IMR-90 (cell line): ENCODE measurements around the gene S100A8. TPM values are rescaled to one million over a fixed set of nuclear protein-coding genes. Genes with fewer than 3 reads are reported as not detected.

ENCODE experiments used
- ATAC-seq: fragments of 200-7000 bp; cut with Tn5 transposase; 2 replicates; pipeline ENCODE4 v1.9.1; 2020; ENCODE audit warnings: low read depth, mild to moderate bottlenecking, moderate library complexity
- BruUV-seq: library from RNA; stranded (reverse); fragments of 400-500 nt; replicated peaks from 2 replicates; lab custom pipeline; 2021; lab: Mats Ljungman, UMichigan
- CTCF ChIA-PET: fragments of 300-600 bp; formaldehyde crosslinking; extraction: SDS; loops from one replicate; lab custom pipeline; 2021; ENCODE audit warnings: antibody characterized with exemption; lab: Yijun Ruan, JAX
- POLR2A ChIA-PET: fragments of 300-600 bp; sonication (Branson Sonifier 250); formaldehyde crosslinking; loops from one replicate; lab custom pipeline; 2022; ENCODE audit warnings: antibody characterized with exemption; ENCODE audit not compliant: unreplicated experiment; lab: Charles Lee
- DNase-seq: peaks from one replicate; pipeline ENCODE4 v3.0.0; 2013
- H2AFZ ChIP-seq: replicated peaks from 2 replicates; pipeline ENCODE3; 2013; ENCODE audit warnings: low read length, mild to moderate bottlenecking; ENCODE audit not compliant: poor library complexity
- H2AK5ac ChIP-seq: 2 replicates; pipeline ENCODE4 v1.6.1; 2013; ENCODE audit warnings: low read depth, low read length, inconsistent platforms
- H2AK9ac ChIP-seq: replicated peaks from 2 replicates; pipeline ENCODE3; 2013; ENCODE audit warnings: mild to moderate bottlenecking, low read depth, low read length, moderate library complexity; ENCODE audit not compliant: poor library complexity
- H2BK120ac ChIP-seq: 2 replicates; pipeline ENCODE4 v1.6.1; 2013; ENCODE audit warnings: low read depth, low read length, inconsistent platforms
- H2BK15ac ChIP-seq: 3 replicates; pipeline ENCODE4 v1.6.1; 2013; ENCODE audit warnings: low read depth, low read length, inconsistent platforms
- H2BK20ac ChIP-seq: 2 replicates; pipeline ENCODE4 v1.6.1; 2013; ENCODE audit warnings: low read depth, mild to moderate bottlenecking, inconsistent platforms, low read length, moderate library complexity
- H2BK5ac ChIP-seq: 2 replicates; pipeline ENCODE4 v1.6.1; 2013; ENCODE audit warnings: mild to moderate bottlenecking, low read depth, low read length, inconsistent platforms; ENCODE audit not compliant: poor library complexity, severe bottlenecking
- H3K14ac ChIP-seq: replicated peaks from 2 replicates; pipeline ENCODE4 v1.6.1; 2013; ENCODE audit warnings: low read depth, low read length, inconsistent platforms
- H3K18ac ChIP-seq: 2 replicates; pipeline ENCODE4 v1.6.1; 2013; ENCODE audit warnings: low read depth, low read length, control low read depth
- H3K23ac ChIP-seq: 2 replicates; pipeline ENCODE4 v1.6.1; 2013; ENCODE audit warnings: low read depth, low read length, inconsistent platforms
- H3K27ac ChIP-seq: 2 replicates; pipeline ENCODE4 v1.5.1; 2013; ENCODE audit warnings: mild to moderate bottlenecking, control low read depth, low read length; ENCODE audit not compliant: insufficient read depth
- H3K27me3 ChIP-seq: 2 replicates; pipeline ENCODE4 v1.6.1; 2013; ENCODE audit warnings: low read length; ENCODE audit not compliant: control insufficient read depth, insufficient read depth
- H3K36me3 ChIP-seq: 2 replicates; pipeline ENCODE4 v1.6.1; 2013; ENCODE audit warnings: low read length, mixed read lengths; ENCODE audit not compliant: control insufficient read depth, insufficient read depth
- H3K4ac ChIP-seq: 2 replicates; pipeline ENCODE4 v1.6.1; 2013; ENCODE audit warnings: low read depth, low read length, inconsistent platforms
- H3K4me1 ChIP-seq: 2 replicates; pipeline ENCODE4 v1.6.1; 2013; ENCODE audit warnings: low read length, mixed read lengths; ENCODE audit not compliant: control insufficient read depth, insufficient read depth
- H3K4me2 ChIP-seq: 2 replicates; pipeline ENCODE4 v1.6.1; 2013; ENCODE audit warnings: low read depth, mild to moderate bottlenecking, control low read depth, low read length, moderate library complexity
- H3K4me3 ChIP-seq: 2 replicates; pipeline ENCODE4 v1.5.1; 2013; ENCODE audit warnings: low read depth, mild to moderate bottlenecking, control low read depth, low read length, moderate library complexity; ENCODE audit not compliant: insufficient read depth
- H3K56ac ChIP-seq: 2 replicates; pipeline ENCODE4 v1.6.1; 2013; ENCODE audit warnings: low read length, inconsistent platforms; ENCODE audit not compliant: insufficient read depth; ENCODE audit errors: extremely low read depth
- H3K79me1 ChIP-seq, 2 experiments: 2 replicates each; pipeline ENCODE4 v1.6.1; 2013; ENCODE audit warnings: low read length in 2 of 2, inconsistent platforms in 1 of 2, low read depth in 1 of 2
- H3K9ac ChIP-seq: 2 replicates; pipeline ENCODE4 v1.6.1; 2013; ENCODE audit warnings: low read depth, low read length, control low read depth
- H3K9me1 ChIP-seq: 2 replicates; pipeline ENCODE4 v1.6.1; 2013; ENCODE audit warnings: low read length, inconsistent platforms; ENCODE audit not compliant: insufficient read depth
- H3K9me3 ChIP-seq: 2 replicates; pipeline ENCODE4 v1.6.1; 2013; ENCODE audit warnings: low read length; ENCODE audit not compliant: control insufficient read depth, insufficient read depth
- H4K20me1 ChIP-seq: 2 replicates; pipeline ENCODE4 v1.6.1; 2013; ENCODE audit warnings: low read length, inconsistent platforms; ENCODE audit not compliant: insufficient read depth
- H4K5ac ChIP-seq: 2 replicates; pipeline ENCODE4 v1.6.1; 2013; ENCODE audit warnings: mild to moderate bottlenecking, low read depth, low read length, control low read depth
- H4K8ac ChIP-seq, 2 experiments: 2 replicates each; pipeline ENCODE4 v1.6.1; 2013; ENCODE audit warnings: low read depth in 2 of 2, low read length in 2 of 2, control low read depth in 1 of 2, inconsistent platforms in 1 of 2
- H4K91ac ChIP-seq: 2 replicates; pipeline ENCODE4 v1.6.1; 2013; ENCODE audit warnings: low read depth, low read length, inconsistent platforms; ENCODE audit not compliant: insufficient read depth
- BHLHE40 ChIP-seq: fragments of 150-350 bp; IDR thresholded peaks from 2 replicates; pipeline ENCODE4 v1.6.1; 2016; ENCODE audit warnings: mild to moderate bottlenecking, low read depth, low read length
- CEBPB ChIP-seq: IDR thresholded peaks from 2 replicates; pipeline ENCODE4 v1.6.1; 2012; ENCODE audit warnings: low read depth, low read length, improper control_type of control experiment
- CHD1 ChIP-seq: IDR thresholded peaks from 2 replicates; pipeline ENCODE4 v1.6.1; 2012; ENCODE audit warnings: low read depth, low read length, improper control_type of control experiment
- CTCF ChIP-seq: conservative IDR thresholded peaks from 2 replicates; pipeline ENCODE4 v1.5.1; 2012; ENCODE audit warnings: mild to moderate bottlenecking, low read depth, low read length, improper control_type of control experiment
- FOS ChIP-seq: fragments of 150-350 bp; IDR thresholded peaks from 2 replicates; pipeline ENCODE4 v1.6.1; 2016; ENCODE audit warnings: low read depth, low read length
- MAFK ChIP-seq: IDR thresholded peaks from 2 replicates; pipeline ENCODE4 v1.6.1; 2012; ENCODE audit warnings: low read depth, low read length, improper control_type of control experiment
- MAZ ChIP-seq: IDR thresholded peaks from 2 replicates; pipeline ENCODE4 v1.6.1; 2012; ENCODE audit warnings: low read depth, mild to moderate bottlenecking, low read length, improper control_type of control experiment, moderate library complexity, borderline replicate concordance
- MXI1 ChIP-seq: IDR thresholded peaks from 2 replicates; pipeline ENCODE4 v1.6.1; 2012; ENCODE audit warnings: low read depth, mild to moderate bottlenecking, low read length, moderate library complexity, borderline replicate concordance
- NFE2L2 ChIP-seq: fragments of 150-350 bp; IDR thresholded peaks from 2 replicates; pipeline ENCODE4 v1.6.1; 2016; ENCODE audit warnings: low read depth, mild to moderate bottlenecking, low read length
- POLR2A ChIP-seq: IDR thresholded peaks from 2 replicates; pipeline ENCODE4 v1.6.1; 2012; ENCODE audit warnings: mild to moderate bottlenecking, low read depth, low read length
- RAD21 ChIP-seq: IDR thresholded peaks from 2 replicates; pipeline ENCODE4 v1.6.1; 2012; ENCODE audit warnings: low read length, improper control_type of control experiment
- RCOR1 ChIP-seq: IDR thresholded peaks from 2 replicates; pipeline ENCODE4 v1.6.1; 2012; ENCODE audit warnings: mild to moderate bottlenecking, low read length, improper control_type of control experiment; ENCODE audit not compliant: insufficient replicate concordance
- RFX5 ChIP-seq: IDR thresholded peaks from 2 replicates; pipeline ENCODE4 v1.8.0; 2012; ENCODE audit warnings: low read depth, mild to moderate bottlenecking, low read length, moderate library complexity
- SMC3 ChIP-seq: fragments of 150-350 bp; IDR thresholded peaks from 2 replicates; pipeline ENCODE4 v1.6.1; 2016; ENCODE audit warnings: low read depth, mild to moderate bottlenecking, antibody characterized with exemption, low read length, moderate library complexity
- WGBS, 2 experiments: methylation state at CpG; one replicate each; pipeline versions ENCODE4 v1.1.5 to v1.1.7; 2013; ENCODE audit warnings: missing lambda C conversion rate in 2 of 2; ENCODE audit not compliant: insufficient read length in 1 of 2; ENCODE audit errors: extremely low coverage in 2 of 2; 5-methylcytosine and 5-hydroxymethylcytosine counted together
- dilution Hi-C: fragments of 300-500 bp; cut with HindIII; formaldehyde crosslinking; loops from one replicate; pipeline ENCODE4 v1.14.3; 2018; ENCODE audit warnings: low sequenced_read_pairs; ENCODE audit not compliant: unreplicated experiment
- in situ Hi-C: fragments of 300-500 bp; cut with MboI; formaldehyde crosslinking; loops from 3 replicates; pipeline ENCODE4 v1.14.3; 2019; ENCODE audit warnings: low sequenced_read_pairs, inconsistent platforms, mixed read lengths
- intact Hi-C: fragments of 100-400 bp; cut with micrococcal nuclease; formaldehyde crosslinking; loops from 2 replicates; pipeline ENCODE4 v1.10.0; 2022
- polyA plus RNA-seq, 3 experiments: library from polyadenylated mRNA; depleted of rRNA; stranded (reverse); fragments of >200 nt; gene quantifications; 2 replicates each; pipeline ENCODE4 v1.2.3, GENCODE V29; 2012; ENCODE audit warnings: low replicate concordance in 1 of 3
- total RNA-seq: library from RNA; depleted of rRNA; stranded (reverse); fragments of >200 nt; gene quantifications from 2 replicates; pipeline ENCODE4 v1.2.3, GENCODE V29; 2012
- TF ChIP-seq, protein P1 (sequence below): fragments of 150-350 bp; IDR thresholded peaks from 2 replicates; pipeline ENCODE4 v1.6.1; 2016; ENCODE audit warnings: low read depth, mild to moderate bottlenecking, low read length, moderate library complexity, borderline replicate concordance
- TF ChIP-seq, protein P2 (sequence below): fragments of 150-350 bp; IDR thresholded peaks from 2 replicates; pipeline ENCODE4 v1.6.1; 2017; ENCODE audit warnings: mild to moderate bottlenecking, antibody characterized with exemption, low read length, low read depth

S100A8 gene
- total and polyA plus RNA-seq, 2 of the 4 experiments (the other 2 are of a cell fraction) = not detected

- Histone ChIP-seq H4K20me1 (no peaks in the 10 kb centered on the region), H3K4me1 (no peaks in the 10 kb centered on the region), H3K23ac (no peak overlapping the region), H3K9ac (no peak overlapping the region), H3K4ac (no peak overlapping the region), H2BK5ac (no peak overlapping the region), H3K14ac (no peak overlapping the region), H2AK5ac (no peak overlapping the region), H2AFZ (no peak overlapping the region), H3K4me2 (no peak overlapping the region), H2AK9ac (no peak overlapping the region), H2BK20ac (no peak overlapping the region), H4K5ac (no peak overlapping the region), H2BK15ac (no peak overlapping the region), H3K9me3 (no peaks in the 10 kb centered on the region), H3K79me1 (no peaks in the 10 kb centered on the region), H4K8ac (no peak overlapping the region), H3K18ac (no peak overlapping the region), H3K27ac (no peak overlapping the region), H4K91ac (no peak overlapping the region), H3K27me3 (peaks cover 3% of the 10 kb centered on the region; the same call in 1 of the 2 replicates), H3K9me1 (no peaks in the 10 kb centered on the region), H3K36me3 (no peaks in the 10 kb centered on the region), H3K56ac (no peak overlapping the region), H2BK120ac (no peak overlapping the region), H3K4me3 (no peak overlapping the region)
- intact Hi-C loops (no loop called here), dilution Hi-C loops (no loop called here), in situ Hi-C loops (no loop called here)
- 0% methylated on average over 1 of the region's 6 CpGs; no CpG with 5 or more reads in 1 of the 2 experiments for WGBS, 2 experiments
- ATAC-seq (no peak), DNase-seq (no peak)
- BruUV-seq = no TSS peak
- TF ChIP-seq MAFK (no peak), SMC3 (no peak), POLR2A (no peak), RAD21 (no peak), MAZ (no peak), CEBPB (no peak), BHLHE40 (no peak), RFX5 (no peak), MXI1 (no peak), RCOR1 (no peak), CTCF (no peak), CHD1 (no peak), NFE2L2 (no peak), FOS (no peak)
- TF ChIP-seq, protein P1, sequence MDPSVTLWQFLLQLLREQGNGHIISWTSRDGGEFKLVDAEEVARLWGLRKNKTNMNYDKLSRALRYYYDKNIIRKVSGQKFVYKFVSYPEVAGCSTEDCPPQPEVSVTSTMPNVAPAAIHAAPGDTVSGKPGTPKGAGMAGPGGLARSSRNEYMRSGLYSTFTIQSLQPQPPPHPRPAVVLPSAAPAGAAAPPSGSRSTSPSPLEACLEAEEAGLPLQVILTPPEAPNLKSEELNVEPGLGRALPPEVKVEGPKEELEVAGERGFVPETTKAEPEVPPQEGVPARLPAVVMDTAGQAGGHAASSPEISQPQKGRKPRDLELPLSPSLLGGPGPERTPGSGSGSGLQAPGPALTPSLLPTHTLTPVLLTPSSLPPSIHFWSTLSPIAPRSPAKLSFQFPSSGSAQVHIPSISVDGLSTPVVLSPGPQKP = no peak
- TF ChIP-seq, protein P2, sequence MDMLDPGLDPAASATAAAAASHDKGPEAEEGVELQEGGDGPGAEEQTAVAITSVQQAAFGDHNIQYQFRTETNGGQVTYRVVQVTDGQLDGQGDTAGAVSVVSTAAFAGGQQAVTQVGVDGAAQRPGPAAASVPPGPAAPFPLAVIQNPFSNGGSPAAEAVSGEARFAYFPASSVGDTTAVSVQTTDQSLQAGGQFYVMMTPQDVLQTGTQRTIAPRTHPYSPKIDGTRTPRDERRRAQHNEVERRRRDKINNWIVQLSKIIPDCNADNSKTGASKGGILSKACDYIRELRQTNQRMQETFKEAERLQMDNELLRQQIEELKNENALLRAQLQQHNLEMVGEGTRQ = no peak
- POLR2A ChIA-PET = no interaction called here
- CTCF ChIA-PET = no interaction called here
Observed at GRCh38 chr1:153393926-153394325, 3.1 kb upstream of the S100A8 start.
